GM10248 (cell line): Measurements from ENCODE around the gene SIGLEC9.
"Not testable (repeated sequence)": the region's sequence is repeated elsewhere in the genome, so short reads cannot be mapped to it uniquely, and the experiment has no call there.

Experiments used
- CTCF ChIA-PET: fragments of 300-600 bp; sonication (Branson Sonifier 250); formaldehyde crosslinking; extraction: SDS; loops from one replicate; lab custom pipeline; 2021; ENCODE audit warnings: antibody characterized with exemption; lab: Yijun Ruan, JAX
- POLR2A ChIA-PET: fragments of 350-650 bp; sonication (Branson Sonifier 250); formaldehyde crosslinking; extraction: SDS; loops from one replicate; lab custom pipeline; 2020; ENCODE audit warnings: antibody characterized with exemption; lab: Yijun Ruan, JAX
- DNase-seq: peaks from one replicate; pipeline ENCODE4 v3.0.0; 2012; ENCODE audit errors: extremely low spot score
- CTCF ChIP-seq: IDR thresholded peaks from 2 replicates; pipeline ENCODE4 v1.5.1; 2012; ENCODE audit warnings: mild to moderate bottlenecking, low read depth; ENCODE audit errors: extremely low read depth, missing control alignments, control extremely low read depth

Gene SIGLEC9

GRCh38 chr19:51138549-51138979, 13.9 kb downstream of the SIGLEC9 start:
- ChIA-PET CTCF (interaction anchor here (1.6 to 1.7 kb wide), 2 partner anchors 9 to 19 kb away, joined by 3 to 9 read pairs; no protein-coding TSS in a partner anchor), POLR2A (no interaction called here)
- TF ChIP-seq CTCF = no peak
- DNase-seq = no peak

- ChIA-PET POLR2A (no interaction called here), CTCF (no interaction called here)
- no peak for TF ChIP-seq CTCF
- DNase-seq = no peak
Measured at GRCh38 chr19:51139299-51140014, 14.8 kb downstream of the SIGLEC9 start.

- no peak for TF ChIP-seq CTCF
- no peak for DNase-seq
- CTCF ChIA-PET = no interaction called here
- POLR2A ChIA-PET = no interaction called here
Measured at GRCh38 chr19:51140441-51140840, 15.7 kb downstream of the SIGLEC9 start.

GRCh38 chr19:51141181-51141580, 16.5 kb downstream of the SIGLEC9 start:
- ChIA-PET POLR2A (no interaction called here), CTCF (interaction anchor here (1.2 kb wide), 1 partner anchor 15 kb away, joined by 3 read pairs; no protein-coding TSS in a partner anchor)
- no peak for TF ChIP-seq CTCF
- DNase-seq = no peak

- POLR2A ChIA-PET = no interaction called here
- no peak for DNase-seq
- CTCF ChIA-PET = interaction anchor here (1.2 kb wide), 1 partner anchor 14 kb away, joined by 3 read pairs; no protein-coding TSS in a partner anchor
- TF ChIP-seq CTCF = no peak
Measured at GRCh38 chr19:51142119-51142518, 17.4 kb downstream of the SIGLEC9 start, which contains the start of gene SIGLEC7. SIGLEC7 (plus strand) TSS chr19:51142301; CDS start chr19:51142370, 69 bp downstream.

GRCh38 chr19:51142809-51143475, 18.2 kb downstream of the SIGLEC9 start:
- DNase-seq, POLR2A ChIA-PET: not testable (repeated sequence)
- CTCF ChIA-PET = interaction anchor here (8.1 kb wide), 1 partner anchor 15 kb away, joined by 49 read pairs; no protein-coding TSS in a partner anchor
